NCI-H1930 (cell line): ENCODE results near the gene IFITM10.

Source experiments
- DNase-seq, 2 experiments: peaks; one replicate each; lab custom pipeline; 2025; lab: John Stamatoyannopoulos, UW

IFITM10 gene

DNA sequence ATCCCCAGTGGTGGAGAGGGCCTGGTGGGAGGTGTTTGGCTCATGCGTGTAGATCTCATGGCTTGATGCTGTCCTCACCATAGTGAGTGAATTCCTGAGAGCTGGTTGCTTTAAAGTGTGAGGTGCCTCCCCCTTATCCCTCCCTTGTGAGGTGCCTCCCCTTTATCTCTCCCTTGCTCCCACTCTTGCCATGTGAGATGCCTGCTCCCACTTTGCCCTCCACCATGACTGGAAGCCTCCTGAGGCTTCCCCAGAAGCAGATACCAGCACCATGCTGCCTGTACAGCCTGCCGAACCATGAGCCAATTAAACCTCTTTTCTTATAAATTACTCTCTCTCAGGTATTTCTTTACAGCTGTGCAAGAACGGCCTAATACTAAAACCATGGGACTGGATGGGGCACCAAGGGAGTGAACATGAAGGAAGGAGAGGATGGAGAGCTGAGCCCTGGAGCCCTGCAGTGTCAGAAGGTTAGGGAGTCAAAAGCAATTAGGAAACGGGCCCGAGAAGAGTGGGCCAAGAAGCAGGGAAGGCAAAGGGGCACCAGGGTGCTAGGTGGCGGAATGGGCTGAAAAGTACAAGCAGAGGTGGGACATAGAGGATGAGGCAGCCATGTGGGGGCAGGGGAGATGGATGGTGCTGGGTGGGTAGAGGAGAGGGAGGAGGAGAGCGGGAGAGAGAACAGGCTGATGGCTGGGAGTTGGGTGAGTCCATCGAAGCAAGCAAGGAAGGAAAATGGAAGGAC, 9.4 kb downstream of the IFITM10 start:
- no peak for DNase-seq

DNA sequence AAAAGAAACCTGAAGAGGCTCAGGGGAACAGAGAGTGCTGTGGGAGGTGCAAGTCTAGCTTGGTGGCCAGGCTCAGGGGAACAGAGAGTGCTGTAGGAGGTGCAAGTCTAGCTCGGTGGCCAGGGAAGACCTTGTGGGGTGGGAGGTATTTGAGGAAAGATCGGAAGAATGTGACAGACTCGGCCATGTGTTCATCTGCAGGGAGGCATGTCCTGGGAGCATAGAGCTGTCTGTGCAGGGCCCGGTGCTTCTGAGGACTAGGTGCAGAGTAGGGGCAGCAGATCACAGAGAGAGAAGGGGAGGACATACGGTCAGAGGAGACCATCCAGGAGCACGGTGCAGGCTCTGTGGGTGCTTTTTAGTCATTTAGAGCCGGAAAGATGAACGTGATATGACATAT, 10.8 kb downstream of the IFITM10 start:
- DNase-seq, result no peak

DNA sequence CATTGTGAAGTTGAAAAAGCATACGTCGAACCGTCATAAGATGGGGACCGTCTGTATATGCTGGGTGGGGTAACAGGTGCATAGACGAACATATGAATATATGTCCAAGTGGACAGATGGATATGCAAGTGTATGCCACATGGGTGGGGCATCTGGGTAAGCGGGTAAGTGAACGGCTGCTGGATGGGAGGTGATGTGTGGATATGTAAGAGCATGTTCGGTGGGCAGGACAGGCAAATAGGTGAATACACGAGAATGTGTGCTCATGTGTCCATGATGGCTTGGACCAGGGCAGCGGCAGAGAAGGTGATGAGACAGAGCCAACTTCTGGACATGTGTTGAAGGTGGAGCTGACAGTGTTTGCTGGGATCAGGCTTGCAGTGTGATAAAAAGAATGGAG, 12.0 kb downstream of the IFITM10 start:
- no peak for DNase-seq

DNA sequence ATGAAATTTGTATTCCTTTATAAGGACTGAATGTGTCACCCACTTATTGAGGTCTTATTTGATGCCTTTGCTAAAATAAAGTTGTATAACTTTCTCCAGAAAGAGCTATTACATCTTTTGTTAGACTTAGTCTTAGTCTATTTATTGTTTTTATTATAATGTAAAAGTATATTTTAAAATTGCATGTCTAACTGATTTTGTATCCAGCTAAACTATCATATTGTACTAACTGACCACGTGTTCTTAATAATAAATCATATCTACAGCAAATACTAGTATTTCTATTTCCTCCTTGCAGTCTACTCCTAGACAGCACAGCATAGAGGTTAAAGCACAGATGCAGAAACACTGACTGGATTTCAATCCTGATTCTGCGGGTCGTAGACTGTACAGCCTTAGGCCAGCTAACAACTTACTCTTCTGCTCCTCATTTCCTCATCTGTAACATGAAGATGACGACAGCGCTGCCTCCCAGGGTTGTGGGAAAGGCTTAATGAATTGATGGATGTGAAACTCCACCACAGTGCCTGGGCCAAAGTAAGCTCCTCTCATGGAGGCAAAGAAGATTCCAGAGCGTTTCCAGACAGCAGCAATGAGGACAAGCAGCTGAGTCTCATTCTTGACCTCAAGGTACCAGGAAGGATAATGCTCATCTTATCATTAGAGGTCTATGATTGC, 13.2 kb downstream of the IFITM10 start:
- DNase-seq, result no peak

GRCh38 chr11:1736447-1736992, 13.9 kb downstream of the IFITM10 start:
- DNase-seq, result no peak

- DNase-seq, result no peak
Measured at GRCh38 chr11:1735271-1735670, 15.1 kb downstream of the IFITM10 start.

DNA sequence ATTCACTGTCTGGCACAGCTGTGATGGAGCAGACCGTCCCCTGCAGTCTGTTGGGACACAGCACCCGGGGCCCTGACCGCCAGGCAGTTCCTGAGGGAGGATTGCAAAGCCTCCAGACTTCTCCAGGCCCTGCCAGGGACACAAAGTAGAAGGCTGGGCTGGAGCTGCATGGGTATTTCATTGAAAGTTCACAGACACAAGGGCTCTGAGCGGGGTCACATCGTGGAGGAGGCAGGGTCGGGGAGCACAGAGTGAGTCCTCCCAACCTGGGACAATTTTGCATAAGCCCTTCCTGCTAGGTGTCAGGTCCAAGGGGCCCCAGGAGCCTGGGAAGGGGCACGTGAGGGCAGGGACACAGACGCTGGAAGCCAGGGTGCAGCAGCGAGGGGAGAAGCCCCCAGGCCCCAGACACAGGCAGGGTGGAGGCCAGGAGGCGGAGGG, 15.7 kb downstream of the IFITM10 start:
- no peak for DNase-seq

- DNase-seq, result no peak
Measured at GRCh38 chr11:1733716-1734640, 16.4 kb downstream of the IFITM10 start.

GRCh38 chr11:1733009-1733715, 17.2 kb downstream of the IFITM10 start:
- no peak for DNase-seq

GRCh38 chr11:1732418-1733008, 17.9 kb downstream of the IFITM10 start:
- no peak for DNase-seq

DNA sequence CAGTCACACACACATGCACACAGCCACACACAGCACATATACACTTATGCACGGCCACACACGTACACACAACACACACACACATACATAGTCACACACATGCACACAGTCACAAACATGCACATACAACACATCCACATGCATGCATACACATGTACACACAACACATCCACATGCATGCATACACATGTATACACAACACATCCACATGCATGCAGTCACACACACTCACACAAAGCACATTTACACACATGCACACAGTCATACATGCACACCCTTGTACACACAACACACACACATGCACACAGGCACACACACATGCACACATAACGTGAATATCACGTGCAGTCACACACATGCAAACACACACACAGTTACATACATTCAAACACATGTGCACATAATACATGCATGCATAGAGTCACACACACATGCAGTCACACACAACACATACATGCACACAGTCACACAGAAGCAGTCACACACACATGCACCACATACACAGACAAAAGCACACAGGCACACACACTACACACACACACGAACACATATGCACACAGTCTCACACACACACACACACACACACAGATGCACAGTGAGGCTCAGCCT, 18.8 kb downstream of the IFITM10 start:
- no peak for DNase-seq

DNA sequence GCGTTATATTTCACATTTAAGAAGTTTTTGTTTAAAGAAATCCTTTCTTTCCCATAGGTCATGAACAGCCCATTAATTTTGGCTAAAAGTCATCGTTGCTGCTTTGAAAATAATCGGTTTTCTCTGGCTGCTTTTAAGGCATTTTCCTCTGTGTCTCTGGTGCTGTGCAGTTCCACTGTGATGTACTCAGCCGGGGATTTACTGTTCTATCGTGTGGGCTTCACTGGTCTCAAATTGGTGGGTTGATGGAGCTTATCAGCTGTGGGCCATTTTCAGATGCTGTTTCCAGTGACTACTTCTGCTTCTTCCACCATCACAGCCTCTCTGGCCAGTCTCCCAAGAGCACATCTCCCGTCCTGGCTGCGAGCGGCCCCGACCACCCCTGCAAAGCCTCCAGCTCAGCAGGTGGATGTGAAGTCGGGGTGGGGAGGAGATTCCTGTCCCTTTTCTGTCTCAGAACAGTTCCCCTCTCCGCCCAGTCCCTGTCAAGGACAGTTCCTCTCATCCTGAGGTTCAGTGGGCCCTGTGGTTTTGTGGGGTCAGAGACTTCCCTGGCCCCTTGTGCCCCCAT, 20.3 kb downstream of the IFITM10 start:
- no peak for DNase-seq

- DNase-seq, result no peak
Measured at GRCh38 chr11:1729692-1730011, 20.7 kb downstream of the IFITM10 start.

GRCh38 chr11:1728931-1729691, 21.3 kb downstream of the IFITM10 start:
- DNase-seq, result no peak

- no peak for DNase-seq
Measured at GRCh38 chr11:1728301-1728700, 22.1 kb downstream of the IFITM10 start.

- no peak for DNase-seq
Measured at GRCh38 chr11:1727861-1728260, 22.5 kb downstream of the IFITM10 start.

DNA sequence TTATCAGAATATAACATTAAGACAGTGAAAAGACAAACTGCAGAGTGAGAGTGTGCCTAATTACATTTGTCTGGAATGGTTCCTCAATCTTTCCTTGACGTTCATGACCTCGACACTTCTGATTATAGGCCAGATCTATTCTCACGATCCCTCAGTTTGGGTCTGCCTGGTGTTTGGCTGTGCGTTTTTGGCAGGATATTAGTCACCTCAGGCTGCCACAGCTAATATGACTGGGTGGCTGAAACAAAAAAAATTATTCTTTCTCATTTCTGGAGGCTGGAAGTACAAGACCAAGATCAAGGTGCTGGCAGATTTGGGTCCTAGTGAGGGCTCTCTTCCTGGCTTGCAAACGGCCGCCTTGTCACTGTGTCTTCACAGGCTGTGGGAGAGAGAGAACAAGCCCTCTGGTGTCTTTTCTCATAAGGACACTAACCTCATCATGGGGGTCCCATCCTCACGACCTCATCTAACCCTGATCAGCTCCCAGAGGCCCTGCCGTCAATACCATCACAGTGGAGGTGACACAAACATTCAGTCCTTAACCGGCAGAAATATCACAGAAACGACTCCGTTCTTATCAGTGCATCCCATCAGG, 23.2 kb downstream of the IFITM10 start:
- no peak for DNase-seq

- no peak for DNase-seq
Measured at GRCh38 chr11:1719781-1720180, 30.6 kb downstream of the IFITM10 start.

- no peak for DNase-seq
Measured at GRCh38 chr11:1718326-1718725, 32.1 kb downstream of the IFITM10 start.
